OCI-LY1 (cell line): ENCODE measurements around the gene PDK4.

Experiments used
- H2AFZ ChIP-seq: fragments of 200-600 bp; sonication (generic), shearing (Covaris generic); 2 replicates; pipeline ENCODE4 v1.6.0; 2014; ENCODE audit warnings: antibody characterized with exemption, mild to moderate bottlenecking, low read length
- H3F3A ChIP-seq: fragments of 200-600 bp; sonication (generic), shearing (Covaris generic); 2 replicates; pipeline ENCODE4 v1.6.0; 2014; ENCODE audit warnings: mild to moderate bottlenecking, antibody characterized with exemption, low read length, moderate library complexity; ENCODE audit not compliant: insufficient read depth
- H3K27ac ChIP-seq: fragments of 200-600 bp; sonication (generic); 2 replicates; pipeline ENCODE4 v1.5.1; 2014; ENCODE audit warnings: low read length, mixed run types, mild to moderate bottlenecking, low read depth; ENCODE audit not compliant: poor library complexity, severe bottlenecking
- H3K27me3 ChIP-seq: fragments of 200-600 bp; sonication (generic); 2 replicates; pipeline ENCODE4 v1.6.0; 2014; ENCODE audit warnings: antibody characterized with exemption, mild to moderate bottlenecking, low read length, moderate library complexity; ENCODE audit not compliant: insufficient read depth
- H3K36me3 ChIP-seq: fragments of 200-600 bp; sonication (generic); 2 replicates; pipeline ENCODE4 v1.6.1; 2014; ENCODE audit warnings: mild to moderate bottlenecking, antibody characterized with exemption, low read length, moderate library complexity, mixed read lengths; ENCODE audit not compliant: insufficient read depth
- H3K4me1 ChIP-seq: fragments of 200-600 bp; sonication (generic); 2 replicates; pipeline ENCODE4 v1.5.1; 2014; ENCODE audit warnings: mild to moderate bottlenecking, low read length, moderate library complexity; ENCODE audit not compliant: insufficient read depth, severe bottlenecking
- H3K4me2 ChIP-seq: fragments of 200-600 bp; sonication (generic), shearing (Covaris generic); 2 replicates; pipeline ENCODE4 v1.6.1; 2014; ENCODE audit warnings: low read length
- H3K4me3 ChIP-seq: fragments of 200-600 bp; sonication (generic); 2 replicates; pipeline ENCODE4 v1.5.1; 2014; ENCODE audit warnings: low read length, low read depth, mild to moderate bottlenecking, mixed read lengths; ENCODE audit not compliant: poor library complexity, severe bottlenecking
- H3K79me2 ChIP-seq: fragments of 200-600 bp; shearing (Covaris generic); 2 replicates; pipeline ENCODE4 v1.6.1; 2016; ENCODE audit warnings: mixed run types, low read length, mixed read lengths; ENCODE audit not compliant: insufficient read depth
- H3K9ac ChIP-seq: fragments of 200-600 bp; sonication (generic), shearing (Covaris generic); 2 replicates; pipeline ENCODE4 v1.6.1; 2014; ENCODE audit warnings: mild to moderate bottlenecking, low read length, mixed read lengths
- H3K9me2 ChIP-seq: fragments of 200-600 bp; sonication (generic), shearing (Covaris generic); 2 replicates; pipeline ENCODE4 v1.6.1; 2014; ENCODE audit warnings: low read depth, mild to moderate bottlenecking, low read length, mixed read lengths
- H3K9me3 ChIP-seq: fragments of 200-600 bp; shearing (Covaris generic); 2 replicates; pipeline ENCODE4 v1.6.1; 2014; ENCODE audit warnings: low read length, mixed read lengths
- H4K20me1 ChIP-seq: fragments of 200-600 bp; sonication (generic), shearing (Covaris generic); 2 replicates; pipeline ENCODE4 v1.6.0; 2016; ENCODE audit warnings: mild to moderate bottlenecking, low read length; ENCODE audit not compliant: insufficient read depth
- CTCF ChIP-seq: fragments of 200-600 bp; sonication (generic), shearing (Covaris generic); IDR thresholded peaks from 2 replicates; pipeline ENCODE4 v1.5.1; 2017; ENCODE audit warnings: mild to moderate bottlenecking, antibody characterized with exemption, low read length, moderate library complexity, mixed read lengths
- EZH2 ChIP-seq: fragments of 200-600 bp; sonication (generic), shearing (Covaris generic); IDR thresholded peaks from 2 replicates; pipeline ENCODE4 v1.8.0; 2017; ENCODE audit warnings: borderline replicate concordance, mixed run types, mild to moderate bottlenecking, antibody characterized with exemption, low read length, moderate library complexity, mixed read lengths

PDK4 gene

GRCh38 chr7:95578299-95578855, 17.9 kb downstream of the PDK4 start:
- H2AFZ ChIP-seq = no peak overlapping the region
- TF ChIP-seq CTCF (no peak), EZH2 (no peak)

GRCh38 chr7:95577137-95577536, 19.2 kb downstream of the PDK4 start:
- no peak for TF ChIP-seq EZH2
- TF ChIP-seq CTCF = no peak
- H3K36me3 ChIP-seq = no peaks in the 10 kb centered on the region
- H3K4me3 ChIP-seq = no peak overlapping the region
- no peaks in the 10 kb centered on the region for H3K27me3 ChIP-seq
- H3K9ac ChIP-seq = no peak overlapping the region
- no peaks in the 10 kb centered on the region for H3F3A ChIP-seq
- H3K9me2 ChIP-seq = no peaks in the 10 kb centered on the region
- no peak overlapping the region for H3K27ac ChIP-seq
- no peaks in the 10 kb centered on the region for H3K79me2 ChIP-seq
- H4K20me1 ChIP-seq = no peaks in the 10 kb centered on the region
- H3K9me3 ChIP-seq = no peaks in the 10 kb centered on the region
- H3K4me1 ChIP-seq = no peaks in the 10 kb centered on the region
- no peak overlapping the region for H2AFZ ChIP-seq
- H3K4me2 ChIP-seq = no peak overlapping the region

More at GRCh38 chr7:95578299-95578855, 17.9 kb downstream of the PDK4 start:
- no peaks in the 10 kb centered on the region for H3K9me2 ChIP-seq
- no peak overlapping the region for H3K27ac ChIP-seq
- no peaks in the 10 kb centered on the region for H3K9me3 ChIP-seq
- no peaks in the 10 kb centered on the region for H3K4me1 ChIP-seq
- H3K27me3 ChIP-seq = no peaks in the 10 kb centered on the region
- H3K4me3 ChIP-seq = no peak overlapping the region
- H3K9ac ChIP-seq = no peak overlapping the region
- no peak overlapping the region for H3K4me2 ChIP-seq
- H3F3A ChIP-seq = no peaks in the 10 kb centered on the region
- no peaks in the 10 kb centered on the region for H3K79me2 ChIP-seq
- H4K20me1 ChIP-seq = no peaks in the 10 kb centered on the region
- no peaks in the 10 kb centered on the region for H3K36me3 ChIP-seq

GRCh38 chr7:95569720-95570119, 26.6 kb downstream of the PDK4 start:
- H3K9ac ChIP-seq = no peak overlapping the region
- no peaks in the 10 kb centered on the region for H3K4me1 ChIP-seq
- no peak overlapping the region for H3K27ac ChIP-seq
- no peaks in the 10 kb centered on the region for H4K20me1 ChIP-seq
- no peaks in the 10 kb centered on the region for H3K36me3 ChIP-seq
- H3F3A ChIP-seq = no peaks in the 10 kb centered on the region
- H3K27me3 ChIP-seq = no peaks in the 10 kb centered on the region
- no peaks in the 10 kb centered on the region for H3K79me2 ChIP-seq
- H3K9me3 ChIP-seq = no peaks in the 10 kb centered on the region
- no peak overlapping the region for H3K4me2 ChIP-seq
- no peaks in the 10 kb centered on the region for H3K9me2 ChIP-seq
- no peak overlapping the region for H3K4me3 ChIP-seq
- TF ChIP-seq EZH2 (no peak), CTCF (no peak)
- H2AFZ ChIP-seq = no peak overlapping the region
